H9 (cell line): Measurements from ENCODE around the gene MSL2. TPM values are rescaled to one million over a fixed set of nuclear protein-coding genes. Genes with fewer than 3 reads are reported as not detected.

ENCODE experiments used
- DNase-seq: peaks from one replicate; pipeline ENCODE4 v3.0.0-alpha.2; 2017
- H2AFZ ChIP-seq: one replicate; pipeline ENCODE4 v1.6.1; 2013; ENCODE audit warnings: mild to moderate bottlenecking, low read length, control low read depth, moderate library complexity
- H2AK5ac ChIP-seq: 2 replicates; pipeline ENCODE4 v1.6.1; 2013; ENCODE audit warnings: low read length, control low read depth, mixed read lengths; ENCODE audit not compliant: insufficient read length
- H2BK120ac ChIP-seq: one replicate; pipeline ENCODE4 v1.6.1; 2013; ENCODE audit warnings: low read depth, mild to moderate bottlenecking, low read length, control low read depth, inconsistent platforms; ENCODE audit not compliant: poor library complexity, severe bottlenecking
- H2BK12ac ChIP-seq: 2 replicates; pipeline ENCODE4 v1.6.1; 2013; ENCODE audit warnings: low read length, control low read depth, mixed read lengths, low read depth; ENCODE audit not compliant: insufficient read length
- H2BK15ac ChIP-seq: 2 replicates; pipeline ENCODE4 v1.6.1; 2013; ENCODE audit warnings: low read depth, low read length, control low read depth
- H2BK20ac ChIP-seq: one replicate; pipeline ENCODE4 v1.6.1; 2013; ENCODE audit warnings: low read depth, mild to moderate bottlenecking, low read length, control low read depth, inconsistent platforms; ENCODE audit not compliant: poor library complexity, severe bottlenecking
- H2BK5ac ChIP-seq: 2 replicates; pipeline ENCODE4 v1.6.1; 2013; ENCODE audit warnings: low read length, control low read depth, mixed read lengths; ENCODE audit not compliant: insufficient read length
- H3K14ac ChIP-seq: 2 replicates; pipeline ENCODE4 v1.6.1; 2013; ENCODE audit warnings: low read length, control low read depth; ENCODE audit not compliant: insufficient read depth
- H3K18ac ChIP-seq: 2 replicates; pipeline ENCODE4 v1.6.1; 2013; ENCODE audit warnings: low read depth, mild to moderate bottlenecking, mixed read lengths, low read length, control low read depth; ENCODE audit not compliant: insufficient read length
- H3K23ac ChIP-seq: 2 replicates; pipeline ENCODE4 v1.6.1; 2013; ENCODE audit warnings: low read length, control low read depth, mixed read lengths, low read depth; ENCODE audit not compliant: insufficient read length
- H3K23me2 ChIP-seq: 2 replicates; pipeline ENCODE4 v1.6.1; 2013; ENCODE audit warnings: low read depth, mild to moderate bottlenecking, mixed read lengths, low read length, control low read depth; ENCODE audit not compliant: insufficient read length, poor library complexity, severe bottlenecking
- H3K27ac ChIP-seq: 2 replicates; pipeline ENCODE4 v1.5.1; 2013; ENCODE audit warnings: low read length, control low read depth, mixed read lengths, low read depth; ENCODE audit not compliant: insufficient read length
- H3K27me3 ChIP-seq: 2 replicates; pipeline ENCODE4 v1.6.1; 2013; ENCODE audit warnings: low read length, control low read depth, inconsistent platforms; ENCODE audit not compliant: insufficient read depth
- H3K4ac ChIP-seq: 2 replicates; pipeline ENCODE4 v1.6.1; 2013; ENCODE audit warnings: low read depth, mild to moderate bottlenecking, control low read depth, inconsistent platforms, low read length, moderate library complexity
- H3K4me1 ChIP-seq: 2 replicates; pipeline ENCODE4 v1.6.1; 2013; ENCODE audit warnings: low read length, control low read depth, inconsistent platforms; ENCODE audit not compliant: insufficient read depth
- H3K4me2 ChIP-seq: 2 replicates; pipeline ENCODE4 v1.6.1; 2013; ENCODE audit warnings: low read length, control low read depth, mixed read lengths; ENCODE audit not compliant: insufficient read length, insufficient read depth
- H3K56ac ChIP-seq: 2 replicates; pipeline ENCODE4 v1.6.1; 2013; ENCODE audit warnings: low read depth, mild to moderate bottlenecking, mixed read lengths, low read length, control low read depth; ENCODE audit not compliant: insufficient read length
- H3K79me1 ChIP-seq: 2 replicates; pipeline ENCODE4 v1.6.1; 2013; ENCODE audit warnings: low read depth, mild to moderate bottlenecking, moderate library complexity, low read length, control low read depth, inconsistent platforms; ENCODE audit not compliant: insufficient read depth, poor library complexity, severe bottlenecking
- H3K79me2 ChIP-seq: 2 replicates; pipeline ENCODE4 v1.6.1; 2013; ENCODE audit warnings: low read length, control low read depth, inconsistent platforms; ENCODE audit not compliant: insufficient read depth
- H3K9ac ChIP-seq: 2 replicates; pipeline ENCODE4 v1.6.1; 2013; ENCODE audit warnings: low read length, control low read depth, mixed read lengths; ENCODE audit not compliant: insufficient read length; ENCODE audit errors: extremely low read depth
- H3K9me3 ChIP-seq: one replicate; pipeline ENCODE4 v1.6.1; 2013; ENCODE audit warnings: low read depth, low read length, inconsistent platforms; ENCODE audit not compliant: control insufficient read depth
- H3T11ph ChIP-seq: one replicate; pipeline ENCODE4 v1.6.1; 2013; ENCODE audit warnings: mild to moderate bottlenecking, low read length, control low read depth, inconsistent platforms
- H4K20me1 ChIP-seq: one replicate; pipeline ENCODE4 v1.6.1; 2013; ENCODE audit not compliant: control insufficient read depth, insufficient read length, insufficient read depth
- H4K5ac ChIP-seq: 2 replicates; pipeline ENCODE4 v1.6.1; 2013; ENCODE audit warnings: low read depth, mild to moderate bottlenecking, mixed read lengths, low read length, control low read depth; ENCODE audit not compliant: insufficient read length
- H4K8ac ChIP-seq: replicated peaks from 2 replicates; pipeline ENCODE4 v1.6.1; 2013; ENCODE audit warnings: low read length, control low read depth, mixed read lengths, low read depth; ENCODE audit not compliant: insufficient read length
- H4K91ac ChIP-seq: 2 replicates; pipeline ENCODE4 v1.6.1; 2013; ENCODE audit warnings: low read depth, mild to moderate bottlenecking, moderate library complexity, mixed read lengths, low read length, control low read depth; ENCODE audit not compliant: insufficient read length
- H3K27ac Mint-ChIP-seq, 3 experiments: 2 replicates in 2 of 3; 3 replicates in 1 of 3; pipeline ENCODE4 v1.8.0; 2020 to 2021; ENCODE audit warnings: mixed read lengths in 3 of 3, mild to moderate bottlenecking in 1 of 3, moderate library complexity in 1 of 3
- H3K27me3 Mint-ChIP-seq: 2 replicates; pipeline ENCODE4 v1.8.0; 2021; ENCODE audit warnings: low read depth, mild to moderate bottlenecking, moderate library complexity, mixed read lengths
- H3K36me3 Mint-ChIP-seq, 3 experiments: 2 replicates in 2 of 3; 3 replicates in 1 of 3; pipeline ENCODE4 v1.8.0; 2020 to 2021; ENCODE audit warnings: low read depth in 3 of 3, mixed read lengths in 3 of 3; ENCODE audit not compliant: insufficient read depth in 1 of 3
- H3K4me1 Mint-ChIP-seq, 2 experiments: 2 replicates each; pipeline ENCODE4 v1.8.0; 2020; ENCODE audit warnings: mixed read lengths in 2 of 2
- H3K4me3 Mint-ChIP-seq, 2 experiments: 2 replicates in 1 of 2; 3 replicates in 1 of 2; pipeline ENCODE4 v1.8.0; 2020 to 2021; ENCODE audit warnings: mild to moderate bottlenecking in 2 of 2, mixed read lengths in 2 of 2, moderate library complexity in 1 of 2
- H3K9me3 Mint-ChIP-seq, 2 experiments: 2 replicates in 1 of 2; 3 replicates in 1 of 2; pipeline ENCODE4 v1.8.0; 2020; ENCODE audit warnings: mild to moderate bottlenecking in 2 of 2, mixed read lengths in 2 of 2, moderate library complexity in 1 of 2
- WGBS: extraction: QIAGEN DNeasy Blood & Tissue Kit; methylation state at CpG from one replicate; pipeline ENCODE4 v1.1.7; 2013; ENCODE audit warnings: missing lambda C conversion rate, low lambda C conversion rate, mixed read lengths; ENCODE audit not compliant: insufficient read length; ENCODE audit errors: extremely low coverage; 5-methylcytosine and 5-hydroxymethylcytosine counted together
- total RNA-seq: library from RNA; stranded (reverse); gene quantifications from 2 replicates; pipeline ENCODE4 v1.2.1, GENCODE V29; 2021
- TF ChIP-seq, protein P1 (sequence below): fragments of 200-600 bp; sonication (generic); conservative IDR thresholded peaks from 3 replicates; pipeline ENCODE4 v1.8.0; 2021; ENCODE audit warnings: antibody characterized with exemption, mild to moderate bottlenecking

MSL2 gene
- total RNA-seq, 1 experiment from 2014 or later, result 42.7 TPM

DNA sequence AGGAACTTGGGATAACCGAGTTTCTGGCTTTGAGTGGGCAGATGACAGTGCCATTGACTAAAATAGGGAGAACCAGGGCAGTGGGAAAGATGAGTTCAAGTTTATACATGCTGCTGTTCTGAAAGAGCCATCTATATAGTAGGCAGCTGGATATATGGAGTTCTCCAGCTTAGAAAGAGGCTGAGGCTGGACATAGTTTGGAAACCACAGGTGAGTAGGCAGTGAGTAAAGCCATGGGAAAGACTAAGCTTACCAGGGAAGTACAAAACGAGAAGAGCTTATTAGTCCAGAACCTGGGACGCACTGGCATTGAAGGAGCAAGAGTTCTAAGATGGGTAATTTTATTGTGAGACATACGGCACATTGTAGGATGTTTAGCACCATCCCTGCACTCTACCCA lies 54.2 kb downstream of the MSL2 start:
- no peaks in the 10 kb centered on the region; the same call in 1 of the 2 replicates for H3K27me3 Mint-ChIP-seq
- no peak overlapping the region for H2BK120ac ChIP-seq
- H3K56ac ChIP-seq, result no peak overlapping the region
- peaks cover 3% of the 10 kb centered on the region; the same call in 1 of the 2 replicates for H3K27me3 ChIP-seq
- H3K4ac ChIP-seq, result no peak overlapping the region
- no peak overlapping the region for H3K4me3 Mint-ChIP-seq
- H3K4me2 ChIP-seq, result no peak overlapping the region
- no peak overlapping the region for H2BK12ac ChIP-seq
- H2AFZ ChIP-seq, result no peak overlapping the region
- H4K8ac ChIP-seq, result no peak overlapping the region
- H3K23me2 ChIP-seq, result no peaks in the 10 kb centered on the region
- H4K20me1 ChIP-seq, result peaks cover 2% of the 10 kb centered on the region
- no peak for DNase-seq
- no peak overlapping the region for H2BK15ac ChIP-seq
- H3K14ac ChIP-seq, result no peak overlapping the region
- H3K4me1 Mint-ChIP-seq, result peaks cover 6 to 11% of the 10 kb centered on the region in 2 experiments
- H3K4me1 ChIP-seq, result peaks cover 5% of the 10 kb centered on the region; the same call in 1 of the 2 replicates
- TF ChIP-seq, protein P1, sequence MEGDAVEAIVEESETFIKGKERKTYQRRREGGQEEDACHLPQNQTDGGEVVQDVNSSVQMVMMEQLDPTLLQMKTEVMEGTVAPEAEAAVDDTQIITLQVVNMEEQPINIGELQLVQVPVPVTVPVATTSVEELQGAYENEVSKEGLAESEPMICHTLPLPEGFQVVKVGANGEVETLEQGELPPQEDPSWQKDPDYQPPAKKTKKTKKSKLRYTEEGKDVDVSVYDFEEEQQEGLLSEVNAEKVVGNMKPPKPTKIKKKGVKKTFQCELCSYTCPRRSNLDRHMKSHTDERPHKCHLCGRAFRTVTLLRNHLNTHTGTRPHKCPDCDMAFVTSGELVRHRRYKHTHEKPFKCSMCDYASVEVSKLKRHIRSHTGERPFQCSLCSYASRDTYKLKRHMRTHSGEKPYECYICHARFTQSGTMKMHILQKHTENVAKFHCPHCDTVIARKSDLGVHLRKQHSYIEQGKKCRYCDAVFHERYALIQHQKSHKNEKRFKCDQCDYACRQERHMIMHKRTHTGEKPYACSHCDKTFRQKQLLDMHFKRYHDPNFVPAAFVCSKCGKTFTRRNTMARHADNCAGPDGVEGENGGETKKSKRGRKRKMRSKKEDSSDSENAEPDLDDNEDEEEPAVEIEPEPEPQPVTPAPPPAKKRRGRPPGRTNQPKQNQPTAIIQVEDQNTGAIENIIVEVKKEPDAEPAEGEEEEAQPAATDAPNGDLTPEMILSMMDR, result no peak
- H3K79me1 ChIP-seq, result no peaks in the 10 kb centered on the region
- peaks cover 2 to 8% (median 4%) of the 10 kb centered on the region in 3 experiments; a peak in 4 of 7 replicates for H3K36me3 Mint-ChIP-seq
- no peak overlapping the region for H3K27ac Mint-ChIP-seq
- no peak overlapping the region for H3K23ac ChIP-seq
- no peak overlapping the region for H2BK5ac ChIP-seq
- no CpG with 5 or more reads among the region's 4 CpGs for WGBS
- H2BK20ac ChIP-seq, result no peak overlapping the region
- H3K9ac ChIP-seq, result no peak overlapping the region
- no peak overlapping the region for H2AK5ac ChIP-seq
- no peaks in the 10 kb centered on the region for H3K79me2 ChIP-seq
- no peaks in the 10 kb centered on the region for H3K9me3 Mint-ChIP-seq
- H4K5ac ChIP-seq, result no peak overlapping the region
- no peak overlapping the region for H3K27ac ChIP-seq
- no peak overlapping the region for H3K18ac ChIP-seq
- no peaks in the 10 kb centered on the region for H3K9me3 ChIP-seq
- H3T11ph ChIP-seq, result no peak overlapping the region
- H4K91ac ChIP-seq, result no peak overlapping the region
